SIG-M5 treated with dmso at 0.1 percent for 504 hours (cell line): ENCODE results near the gene DELE1.

Experiments used
- DNase-seq: peaks from one replicate; lab custom pipeline; 2025; ENCODE audit not compliant: unreplicated experiment; lab: John Stamatoyannopoulos, UW

The DELE1 gene, protein sequence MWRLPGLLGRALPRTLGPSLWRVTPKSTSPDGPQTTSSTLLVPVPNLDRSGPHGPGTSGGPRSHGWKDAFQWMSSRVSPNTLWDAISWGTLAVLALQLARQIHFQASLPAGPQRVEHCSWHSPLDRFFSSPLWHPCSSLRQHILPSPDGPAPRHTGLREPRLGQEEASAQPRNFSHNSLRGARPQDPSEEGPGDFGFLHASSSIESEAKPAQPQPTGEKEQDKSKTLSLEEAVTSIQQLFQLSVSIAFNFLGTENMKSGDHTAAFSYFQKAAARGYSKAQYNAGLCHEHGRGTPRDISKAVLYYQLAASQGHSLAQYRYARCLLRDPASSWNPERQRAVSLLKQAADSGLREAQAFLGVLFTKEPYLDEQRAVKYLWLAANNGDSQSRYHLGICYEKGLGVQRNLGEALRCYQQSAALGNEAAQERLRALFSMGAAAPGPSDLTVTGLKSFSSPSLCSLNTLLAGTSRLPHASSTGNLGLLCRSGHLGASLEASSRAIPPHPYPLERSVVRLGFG

DNA sequence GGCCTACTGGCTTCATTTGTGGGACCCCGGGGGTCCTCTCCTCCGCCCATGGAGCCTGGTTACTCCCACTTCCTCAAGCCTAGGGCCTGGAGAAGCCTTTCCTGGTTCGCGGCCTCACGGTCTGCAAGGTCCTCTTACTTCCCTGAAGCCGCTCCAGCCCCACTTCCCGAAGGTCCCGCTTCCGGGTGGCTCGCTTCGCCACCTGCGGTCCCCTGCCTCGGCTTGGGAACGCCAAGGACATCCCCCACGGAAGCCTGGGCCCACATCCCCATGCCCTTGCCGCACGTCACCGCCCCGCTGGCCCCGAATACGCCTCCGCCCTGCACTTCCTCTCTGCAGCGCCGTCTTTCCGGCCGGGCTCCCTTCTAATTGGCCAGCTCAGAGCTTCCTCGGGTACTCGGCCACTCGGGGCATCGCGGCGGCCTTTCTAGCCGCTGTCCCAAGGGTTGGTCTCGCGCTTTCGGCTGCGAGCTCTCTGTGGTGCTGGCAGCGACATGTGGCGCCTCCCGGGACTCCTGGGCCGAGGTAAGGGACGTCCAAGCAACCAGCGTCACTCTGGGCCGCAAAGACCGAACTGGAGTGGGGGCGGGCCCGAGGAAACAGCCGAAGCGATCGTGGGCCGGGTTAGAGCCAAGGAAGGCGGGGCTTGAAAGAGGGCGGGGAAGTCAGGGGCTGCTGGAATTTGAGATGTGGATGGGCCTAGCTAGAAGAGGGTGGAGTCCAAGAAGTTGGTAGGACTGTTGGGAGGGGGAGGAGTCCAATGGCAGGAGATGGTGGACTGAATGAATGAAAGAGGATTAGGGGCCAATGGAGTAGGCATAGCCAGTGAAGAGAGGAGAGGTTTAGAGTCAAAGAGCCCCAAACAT is at the start of gene DELE1:
Gene DELE1, plus strand, starts transcription at position 424 of the 866 bp plus-strand sequence. Its CDS starts 71 bp downstream, at position 495.
- DNase-seq = peak; percentile 98

DNA sequence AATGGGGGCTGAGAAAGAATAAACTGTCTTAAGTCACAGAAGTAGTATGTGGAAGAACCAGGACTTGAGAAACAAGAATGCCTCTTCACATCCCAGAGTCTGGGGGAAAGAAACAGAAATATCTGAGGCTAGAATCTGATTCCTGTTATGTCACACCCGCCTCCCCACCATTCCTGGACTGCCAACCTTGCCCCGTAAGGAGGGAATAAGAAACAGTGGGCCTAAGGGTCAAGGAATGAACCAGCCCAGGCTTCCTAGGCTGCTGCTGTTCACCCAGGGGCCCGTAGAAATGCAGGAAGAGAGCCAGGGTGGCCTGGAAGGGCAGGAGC is 49.8 kb upstream of the DELE1 start:
- no peak for DNase-seq

DNA sequence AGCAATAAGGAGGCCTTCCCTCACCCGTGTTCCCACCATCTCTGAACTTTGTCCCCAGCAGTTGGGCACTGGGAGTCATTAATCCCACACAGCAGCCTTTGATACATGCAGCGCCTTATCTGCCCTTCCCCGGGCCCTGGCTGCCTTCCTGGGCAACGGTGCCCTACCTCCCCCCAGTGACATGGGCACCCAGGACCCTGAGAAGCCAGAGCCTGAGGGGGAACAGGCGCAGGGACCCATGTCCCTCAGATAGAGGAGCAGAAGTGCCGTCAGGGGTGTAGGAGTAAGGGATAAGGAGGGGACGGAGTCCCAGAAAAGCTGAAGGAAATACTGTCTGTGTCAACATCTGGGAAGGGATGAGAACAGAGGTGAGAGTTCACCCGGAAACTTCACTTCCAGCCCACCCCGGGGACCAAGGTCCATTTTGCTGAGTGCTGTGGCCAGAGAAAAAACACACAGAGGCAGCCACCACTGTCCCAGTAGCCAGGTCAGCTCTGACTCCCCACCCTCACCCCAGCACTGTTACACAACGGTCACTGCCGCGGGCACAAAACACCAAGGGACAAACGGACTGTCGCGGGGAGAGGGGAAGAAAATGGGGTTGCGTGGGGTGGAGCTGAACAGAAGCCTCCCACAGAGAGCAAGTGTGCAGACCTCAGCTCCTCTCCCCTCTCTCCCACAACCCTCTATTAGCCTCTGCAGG is 49.3 kb upstream of the DELE1 start:
- DNase-seq = no peak

DNA sequence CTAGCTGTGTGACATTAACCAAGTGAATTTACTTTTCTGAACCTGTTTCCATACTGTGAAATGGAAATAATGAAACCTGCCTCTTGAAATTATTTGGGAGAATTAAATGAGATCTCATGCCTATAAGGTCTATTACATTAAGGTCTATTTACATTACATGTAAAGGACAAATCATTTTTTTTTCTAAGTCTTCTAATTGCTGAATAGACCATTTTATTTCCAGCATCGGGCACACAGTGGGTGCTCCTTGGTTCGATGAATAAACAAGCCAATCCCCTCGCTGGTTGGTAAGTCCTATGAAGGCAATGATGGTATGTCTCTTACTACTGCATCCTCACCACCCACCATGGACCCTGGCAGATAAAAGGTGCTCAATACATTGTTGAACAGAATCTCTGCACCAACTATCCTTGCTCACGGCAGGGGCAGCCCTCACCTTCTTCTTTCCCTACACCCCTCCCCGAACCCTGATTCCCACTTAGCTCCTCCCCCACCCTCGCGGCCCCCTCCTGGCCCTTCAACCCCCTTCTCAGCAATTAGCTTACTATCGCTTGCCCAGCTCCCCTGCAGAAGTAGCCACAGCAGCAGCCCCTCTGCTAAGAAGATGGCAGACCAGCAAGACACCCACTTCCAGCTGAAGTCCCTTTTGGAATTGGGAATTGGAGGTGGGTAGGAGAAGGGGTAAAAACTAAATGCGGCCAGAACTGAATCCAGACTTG is 48.5 kb upstream of the DELE1 start:
- DNase-seq = no peak

DNA sequence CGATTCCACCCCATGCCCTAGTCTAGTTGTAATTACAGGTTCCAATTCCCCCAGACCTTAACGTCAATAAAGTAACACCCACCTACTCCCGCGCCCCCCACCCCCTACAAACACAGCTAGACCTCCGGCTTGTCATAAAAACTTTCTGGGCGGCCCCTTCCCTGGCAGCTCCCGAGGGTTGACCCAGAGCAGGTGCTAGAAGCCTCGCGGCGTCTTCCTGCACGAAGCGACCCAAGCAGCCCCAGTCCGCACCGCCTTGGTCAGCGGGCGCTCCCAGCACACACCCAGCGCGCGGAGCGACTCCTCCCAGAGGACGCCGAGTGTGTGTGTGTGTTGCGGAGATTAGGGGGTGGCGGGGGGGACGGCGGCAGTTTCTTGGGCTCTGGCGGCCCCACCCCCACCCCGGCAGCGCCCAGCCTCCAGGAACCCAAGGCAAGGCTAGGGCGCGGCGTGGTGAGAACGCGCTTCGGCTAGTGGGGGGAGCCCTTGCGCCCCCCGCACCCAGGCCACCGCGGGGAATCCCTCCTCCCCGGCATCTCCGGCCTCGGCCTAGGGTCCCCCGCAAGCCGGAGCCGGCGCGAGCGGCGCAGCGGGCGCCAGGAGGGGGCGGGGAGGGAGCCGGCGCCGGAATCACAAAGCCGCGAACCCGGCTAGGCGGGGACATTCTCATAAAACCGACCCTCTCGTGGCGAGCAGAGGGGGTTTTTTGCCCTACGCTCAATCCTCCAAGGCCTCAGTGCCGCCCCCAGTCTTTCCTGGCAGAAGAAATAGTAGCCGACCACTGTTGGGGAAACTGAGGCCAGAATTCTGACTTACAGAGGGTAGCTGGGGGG is 47.7 kb upstream of the DELE1 start:
- no peak for DNase-seq

DNA sequence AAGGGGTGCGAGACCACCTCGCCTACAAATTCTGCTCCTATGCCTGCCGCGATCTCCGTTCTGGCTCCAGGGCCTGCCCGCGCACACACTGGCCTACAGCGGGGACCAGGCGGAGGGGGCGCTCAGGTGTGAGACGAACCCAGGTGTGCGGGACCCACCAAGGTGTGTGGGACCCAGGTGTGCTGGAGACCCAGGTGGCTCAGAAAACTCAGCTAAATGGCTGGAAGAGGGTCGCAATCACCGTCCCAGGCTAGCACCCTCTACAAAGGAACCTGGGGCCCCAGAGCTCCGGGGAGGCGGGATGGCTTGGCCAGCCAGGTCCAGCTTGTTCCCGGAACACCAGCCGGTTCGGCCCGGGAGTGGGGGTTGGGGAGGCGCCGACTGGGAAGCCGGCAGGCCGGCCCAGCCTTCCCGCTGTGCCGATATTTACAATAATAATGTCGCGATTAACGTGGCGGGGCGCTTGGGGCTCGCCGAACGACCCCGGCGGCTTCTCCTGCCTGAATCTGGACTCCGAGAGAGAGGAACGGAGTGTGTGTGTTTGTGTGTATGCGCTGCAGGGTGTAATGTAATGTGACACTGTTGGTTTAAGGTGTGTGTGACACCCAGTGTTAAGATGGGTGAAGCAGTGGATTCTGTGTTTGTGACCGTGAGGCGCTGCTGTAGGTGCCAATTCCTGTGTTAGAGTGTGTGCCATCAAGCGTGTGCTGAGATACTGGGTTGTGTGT is 46.9 kb upstream of the DELE1 start:
- peak; percentile 20 for DNase-seq

DNA sequence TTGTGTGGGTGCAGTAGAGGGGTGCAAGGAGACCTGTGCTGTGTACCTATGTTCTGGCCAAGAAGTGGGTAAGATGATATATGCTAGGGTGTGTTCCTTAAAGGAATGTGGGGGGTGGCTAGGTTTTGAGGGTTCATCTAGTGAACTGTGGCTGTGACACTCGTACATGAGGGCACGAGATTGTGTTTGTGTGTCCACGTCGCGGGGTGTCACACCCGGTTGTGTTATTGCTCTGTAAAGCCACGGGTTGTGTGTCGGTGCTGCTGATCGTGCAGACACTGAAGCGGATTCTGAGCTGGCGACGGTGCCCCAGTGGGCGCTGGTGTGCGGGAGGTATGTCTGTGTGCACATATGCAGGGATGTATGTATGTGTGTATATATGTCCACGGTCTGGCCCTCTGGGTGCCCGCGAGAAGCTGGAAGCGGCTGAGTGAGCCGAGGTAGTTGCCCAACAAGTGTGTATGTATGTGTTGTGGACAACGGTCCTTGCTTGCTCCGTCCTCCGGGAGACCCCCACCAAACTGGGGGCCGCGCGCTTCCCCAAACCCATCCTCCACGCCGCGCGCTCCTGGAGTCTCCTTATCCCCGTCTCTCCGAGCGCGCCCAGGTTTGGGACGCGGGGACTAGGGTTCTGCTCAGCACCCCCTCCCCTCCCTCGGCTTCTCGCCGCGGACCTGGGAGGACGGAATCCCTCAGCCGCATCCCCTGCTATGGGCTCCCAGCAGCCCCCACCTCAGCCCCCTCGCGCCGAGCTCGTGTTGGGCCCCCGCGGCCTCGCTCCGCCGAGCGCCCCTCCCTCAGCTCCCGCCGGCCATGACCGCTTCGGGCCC is 46.1 kb upstream of the DELE1 start:
- DNase-seq = no peak

DNA sequence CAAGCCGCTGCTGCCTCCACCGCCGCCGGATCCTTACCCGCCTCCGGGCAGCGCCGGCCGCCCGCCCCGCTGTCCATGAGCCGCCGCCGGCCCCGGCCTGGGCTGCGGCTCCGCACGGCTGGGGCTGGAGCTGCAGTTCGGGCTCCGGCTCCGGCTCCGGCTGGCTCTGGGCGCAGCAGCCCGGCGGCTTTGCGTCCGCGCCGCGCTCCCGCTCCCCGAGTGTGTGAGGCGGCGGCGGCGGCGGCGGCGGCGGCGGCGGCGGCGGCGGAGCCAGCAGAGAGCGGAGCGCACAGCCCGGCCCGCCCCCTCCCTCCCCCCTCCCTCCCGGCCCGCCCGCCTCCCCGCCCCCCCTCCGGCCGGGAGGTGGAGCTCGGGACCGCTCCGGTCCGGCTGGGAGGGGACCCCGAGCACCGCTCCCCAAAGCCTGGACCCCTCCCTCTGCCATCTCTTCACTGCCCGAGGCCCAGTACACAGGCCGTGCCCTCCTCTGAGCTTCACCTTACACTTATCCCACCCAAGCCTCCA is 45.4 kb upstream of the DELE1 start, which contains the start of gene PCDH1:
Gene PCDH1, minus strand, starts transcription at position 225 of the 525 bp plus-strand sequence. Its CDS starts 148 bp downstream, at position 77.
- no peak for DNase-seq

DNA sequence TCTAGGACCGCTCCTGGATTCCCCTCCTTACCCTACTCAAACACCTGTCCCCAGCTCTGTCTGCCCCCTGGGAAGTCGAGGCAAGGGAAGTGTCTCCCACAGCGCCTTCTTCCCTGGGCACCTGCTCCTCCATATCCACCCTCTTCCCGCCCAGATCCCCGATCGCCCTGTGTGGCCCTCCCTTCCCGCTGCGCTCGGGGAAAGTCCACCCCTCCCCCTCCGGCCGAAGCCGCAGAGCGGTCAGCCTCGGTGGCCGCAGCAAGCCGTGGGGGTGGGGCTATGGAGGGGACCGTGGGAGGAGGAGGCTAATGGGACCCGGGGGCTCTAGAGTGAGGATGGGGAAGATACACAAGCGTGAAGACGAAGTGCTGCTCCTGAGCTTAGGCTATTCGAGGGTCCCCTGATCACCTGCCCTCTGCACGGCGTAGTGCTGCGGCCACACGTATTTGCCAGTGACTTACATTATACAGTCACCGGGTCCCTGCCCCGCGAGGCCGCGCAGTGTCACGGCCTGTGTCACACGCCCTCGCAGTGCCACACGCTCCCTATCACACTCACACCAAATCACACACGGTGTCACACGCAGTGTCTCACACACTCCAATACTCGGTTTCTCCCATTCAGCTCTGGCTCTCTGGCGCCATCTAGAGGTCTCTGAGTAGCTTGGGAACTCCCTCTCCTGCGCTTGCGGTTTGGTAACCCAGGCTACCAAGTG is 44.8 kb upstream of the DELE1 start:
- DNase-seq = peak; percentile 87

DNA sequence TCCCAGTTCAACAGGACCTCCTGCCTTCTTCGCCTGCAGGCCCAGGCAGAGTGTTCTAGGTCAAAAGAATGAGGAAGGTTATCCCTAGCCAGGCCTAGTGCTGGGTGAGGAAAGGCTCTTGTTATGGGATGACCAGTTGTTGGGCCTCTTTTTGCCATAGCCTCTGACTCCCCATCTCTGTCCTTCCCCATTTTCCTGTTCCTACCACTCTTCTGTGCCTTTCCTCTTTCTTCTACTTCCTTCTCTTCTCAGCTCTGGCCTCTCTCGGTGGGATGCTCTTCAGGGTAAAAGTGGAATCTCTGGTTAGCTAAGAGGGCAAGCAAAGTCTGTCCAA is 44.3 kb upstream of the DELE1 start:
- DNase-seq = no peak

DNA sequence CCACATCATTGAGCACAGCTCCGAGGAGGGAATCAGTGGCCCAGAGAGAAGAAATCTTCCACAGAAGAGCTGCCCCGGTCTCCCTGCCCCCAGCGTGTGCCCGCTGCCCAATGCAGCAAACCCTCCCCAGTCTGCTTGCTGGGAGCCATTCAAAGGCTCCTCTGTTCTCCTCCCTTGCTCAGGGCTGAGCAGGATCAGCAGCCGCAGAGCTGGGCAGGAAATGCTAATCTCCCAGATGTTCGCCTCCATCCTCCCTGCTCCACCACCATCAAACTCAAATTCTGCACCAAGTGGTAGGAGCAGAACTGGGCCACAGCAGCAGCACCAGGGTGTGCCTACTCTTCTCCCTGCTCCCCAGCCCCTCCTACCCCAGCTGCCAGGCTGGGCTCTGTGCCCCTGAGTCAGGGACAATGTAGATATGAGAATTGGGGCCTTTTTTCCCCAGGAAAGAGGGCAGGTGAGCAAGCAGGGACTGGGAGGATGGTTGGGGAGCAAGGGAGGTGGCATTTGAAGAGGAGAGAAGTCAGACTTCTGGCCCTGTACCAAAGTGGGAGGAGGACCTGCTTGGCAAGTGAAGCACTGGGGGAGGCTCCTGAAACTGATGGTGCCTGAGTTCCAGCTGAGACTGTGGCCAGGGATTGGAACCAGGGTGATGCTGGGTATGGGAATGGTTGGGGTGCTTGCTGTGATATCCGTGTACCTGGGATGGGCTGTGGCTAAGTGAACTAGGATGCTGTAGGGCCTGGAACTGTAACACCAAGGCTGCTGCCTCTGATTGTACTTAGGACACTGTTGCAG is 43.5 kb upstream of the DELE1 start:
- DNase-seq = no peak

DNA sequence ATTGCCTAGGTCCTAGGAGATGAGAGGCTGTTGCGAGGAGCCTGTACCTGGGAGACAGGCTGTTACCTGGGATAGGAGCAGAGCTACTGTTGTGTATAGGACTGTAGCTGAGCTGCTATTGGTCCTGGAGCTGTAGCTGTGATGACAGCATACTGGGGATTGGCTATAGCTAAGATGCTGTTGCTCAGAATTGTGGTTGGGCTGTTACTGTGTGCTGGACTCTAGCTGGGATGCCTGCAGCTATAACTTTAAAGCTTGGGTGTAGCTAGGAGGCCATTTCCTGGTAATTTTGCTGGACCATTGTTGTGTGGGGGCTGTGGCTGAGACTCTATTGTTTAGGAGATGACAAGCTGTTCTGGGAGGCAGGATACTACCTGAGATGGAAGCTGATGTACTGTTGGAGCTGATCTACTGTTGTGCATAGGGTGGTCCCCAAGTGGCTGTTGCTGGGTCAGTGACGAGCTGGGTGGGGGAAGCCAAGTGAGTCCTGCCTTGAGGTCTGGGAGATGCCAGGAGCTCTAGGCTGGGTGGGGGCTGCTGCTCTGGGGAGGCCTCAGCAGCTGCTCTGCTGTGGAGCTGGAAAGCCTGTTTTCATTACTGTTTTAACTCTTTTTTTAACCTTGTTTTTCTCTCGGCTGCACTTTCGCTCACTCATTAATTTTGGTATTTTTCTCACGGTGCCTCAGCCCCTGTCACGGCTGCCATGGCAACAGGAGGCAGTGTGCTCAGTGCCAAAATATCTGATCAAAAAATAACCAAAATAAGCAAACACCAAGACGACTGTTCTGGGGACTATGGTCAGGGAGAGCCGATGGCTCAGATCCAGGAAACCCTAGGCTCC is 42.5 kb upstream of the DELE1 start:
- no peak for DNase-seq

DNA sequence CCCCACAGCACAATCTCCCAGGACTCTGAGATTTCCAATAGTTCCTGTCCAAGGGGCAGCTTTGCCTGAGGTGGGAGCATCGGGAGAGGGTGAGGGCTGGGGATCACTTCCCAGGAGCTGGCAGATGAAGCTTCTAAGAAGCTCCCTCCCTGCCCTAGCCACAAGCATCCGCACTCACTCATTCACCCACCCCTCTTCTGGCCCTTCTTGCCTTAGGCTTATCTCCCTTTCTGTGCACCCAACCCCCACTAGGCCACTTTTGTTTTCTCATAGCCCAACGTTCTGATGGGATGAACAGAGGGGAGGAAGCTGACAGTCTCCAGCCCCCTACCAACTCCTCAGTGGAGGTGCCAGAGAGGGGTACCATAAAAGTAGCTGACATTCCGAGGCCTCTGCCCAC is 41.8 kb upstream of the DELE1 start:
- no peak for DNase-seq

DNA sequence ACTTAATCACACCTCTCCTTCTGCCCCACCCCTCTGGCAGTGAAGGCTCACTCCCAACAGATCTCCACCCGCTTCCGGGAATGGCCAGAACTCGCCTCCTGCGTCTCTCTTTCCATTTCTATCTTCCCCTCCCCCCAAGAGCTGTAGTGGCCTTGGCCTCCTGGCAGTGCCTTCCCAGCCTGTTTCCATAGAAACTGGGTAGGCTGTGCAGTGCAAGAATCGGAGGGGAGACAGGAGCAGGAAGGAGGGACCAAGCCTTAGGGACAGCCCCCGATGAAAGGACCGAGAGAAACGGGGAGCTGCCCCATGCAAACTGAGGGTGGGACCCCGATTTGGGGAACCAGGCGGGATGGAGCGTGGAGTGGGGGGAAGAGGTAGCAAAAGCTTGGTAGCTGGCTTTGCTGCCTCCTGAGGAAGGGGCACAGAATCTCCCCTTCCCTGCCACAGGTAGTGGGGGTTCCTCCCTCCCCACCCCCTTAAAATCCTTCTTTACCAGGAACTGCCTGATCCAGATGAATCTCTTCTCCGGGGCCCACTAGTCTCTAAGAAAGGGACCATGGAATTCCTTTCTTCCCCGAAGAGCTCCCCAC is 41.0 kb upstream of the DELE1 start:
- no peak for DNase-seq

DNA sequence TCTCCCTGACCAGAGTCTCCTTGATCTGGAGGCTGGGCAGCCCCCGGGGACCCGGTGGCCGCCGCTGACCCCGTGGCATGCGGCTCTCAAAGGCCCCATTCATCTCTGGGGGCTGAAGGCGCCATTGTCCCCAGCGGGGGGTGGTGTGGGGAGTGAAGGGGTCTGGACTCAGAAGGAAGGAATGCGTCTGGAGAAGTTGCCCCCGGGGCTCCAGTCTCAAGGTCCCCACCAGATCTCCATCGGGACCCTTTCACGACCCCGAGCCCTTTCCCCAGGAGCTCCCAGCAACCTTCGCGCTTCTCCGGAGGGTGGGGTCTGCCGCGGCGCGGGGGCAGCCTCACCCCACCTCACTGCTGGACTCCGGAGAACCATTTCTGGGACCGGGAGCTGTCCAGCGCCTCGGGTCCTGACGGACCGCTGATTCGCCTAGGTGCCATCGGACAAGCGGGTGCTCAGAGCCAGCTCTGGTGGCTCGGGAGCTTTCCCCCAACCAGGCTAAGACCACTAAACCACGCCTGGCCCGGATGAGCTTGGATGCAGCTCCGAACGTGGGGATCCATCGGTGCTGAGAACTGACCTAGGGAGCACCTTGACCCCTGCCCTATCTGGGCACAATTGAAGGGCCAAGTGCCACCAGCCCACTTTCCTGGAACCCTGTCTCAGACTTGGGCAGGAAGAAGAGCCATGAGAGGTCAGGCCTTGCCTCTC is 40.3 kb upstream of the DELE1 start:
- DNase-seq = no peak
